HL-60 (cell line): ENCODE measurements around the gene BLNK.

ENCODE experiments used
- DNase-seq, 2 experiments: peaks; one replicate each; pipeline ENCODE4 v3.0.0-alpha.2; 2010 to 2020; ENCODE audit warnings: low read depth in 1 of 2, low spot score in 1 of 2
- H3K27ac ChIP-seq: fragments of 250-450 bp; sonication (Bioruptor Pico); replicated peaks from 2 replicates; pipeline ENCODE4 v1.5.1; 2020; ENCODE audit warnings: mild to moderate bottlenecking, moderate library complexity
- H3K27me3 ChIP-seq: fragments of 250-450 bp; sonication (Bioruptor Pico); 2 replicates; pipeline ENCODE4 v1.5.1; 2021; ENCODE audit warnings: mild to moderate bottlenecking, moderate library complexity; ENCODE audit not compliant: insufficient read depth, poor library complexity, severe bottlenecking
- H3K4me3 ChIP-seq: replicated peaks from 2 replicates; pipeline ENCODE4 v1.5.1; 2011; ENCODE audit warnings: mild to moderate bottlenecking, control low read depth, low read length; ENCODE audit not compliant: insufficient read depth
- CTCF ChIP-seq: IDR thresholded peaks from one replicate; pipeline ENCODE4 v1.5.1; 2011; ENCODE audit warnings: low read length, control low read depth, inconsistent platforms; ENCODE audit not compliant: insufficient read depth
- GABPA ChIP-seq: IDR thresholded peaks from 2 replicates; pipeline ENCODE4 v1.6.1; 2012; ENCODE audit warnings: low read depth
- POLR2AphosphoS5 ChIP-seq: IDR thresholded peaks from 2 replicates; pipeline ENCODE4 v1.6.1; 2012; ENCODE audit warnings: low read depth
- SPI1 ChIP-seq: IDR thresholded peaks from 2 replicates; pipeline ENCODE4 v1.6.1; 2012; ENCODE audit warnings: low read depth, mild to moderate bottlenecking, borderline replicate concordance
- TF ChIP-seq, protein P1 (sequence below): IDR thresholded peaks from 2 replicates; pipeline ENCODE4 v1.6.1; 2012; ENCODE audit warnings: low read depth; ENCODE audit not compliant: insufficient replicate concordance

The BLNK gene

GRCh38 chr10:96208946-96209345 lies 62.4 kb downstream of the BLNK start:
- H3K27me3 ChIP-seq, result no peaks in the 10 kb centered on the region
- no peak for TF ChIP-seq POLR2AphosphoS5
- TF ChIP-seq, protein P1, sequence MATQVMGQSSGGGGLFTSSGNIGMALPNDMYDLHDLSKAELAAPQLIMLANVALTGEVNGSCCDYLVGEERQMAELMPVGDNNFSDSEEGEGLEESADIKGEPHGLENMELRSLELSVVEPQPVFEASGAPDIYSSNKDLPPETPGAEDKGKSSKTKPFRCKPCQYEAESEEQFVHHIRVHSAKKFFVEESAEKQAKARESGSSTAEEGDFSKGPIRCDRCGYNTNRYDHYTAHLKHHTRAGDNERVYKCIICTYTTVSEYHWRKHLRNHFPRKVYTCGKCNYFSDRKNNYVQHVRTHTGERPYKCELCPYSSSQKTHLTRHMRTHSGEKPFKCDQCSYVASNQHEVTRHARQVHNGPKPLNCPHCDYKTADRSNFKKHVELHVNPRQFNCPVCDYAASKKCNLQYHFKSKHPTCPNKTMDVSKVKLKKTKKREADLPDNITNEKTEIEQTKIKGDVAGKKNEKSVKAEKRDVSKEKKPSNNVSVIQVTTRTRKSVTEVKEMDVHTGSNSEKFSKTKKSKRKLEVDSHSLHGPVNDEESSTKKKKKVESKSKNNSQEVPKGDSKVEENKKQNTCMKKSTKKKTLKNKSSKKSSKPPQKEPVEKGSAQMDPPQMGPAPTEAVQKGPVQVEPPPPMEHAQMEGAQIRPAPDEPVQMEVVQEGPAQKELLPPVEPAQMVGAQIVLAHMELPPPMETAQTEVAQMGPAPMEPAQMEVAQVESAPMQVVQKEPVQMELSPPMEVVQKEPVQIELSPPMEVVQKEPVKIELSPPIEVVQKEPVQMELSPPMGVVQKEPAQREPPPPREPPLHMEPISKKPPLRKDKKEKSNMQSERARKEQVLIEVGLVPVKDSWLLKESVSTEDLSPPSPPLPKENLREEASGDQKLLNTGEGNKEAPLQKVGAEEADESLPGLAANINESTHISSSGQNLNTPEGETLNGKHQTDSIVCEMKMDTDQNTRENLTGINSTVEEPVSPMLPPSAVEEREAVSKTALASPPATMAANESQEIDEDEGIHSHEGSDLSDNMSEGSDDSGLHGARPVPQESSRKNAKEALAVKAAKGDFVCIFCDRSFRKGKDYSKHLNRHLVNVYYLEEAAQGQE, result no peak
- no peak for TF ChIP-seq GABPA
- TF ChIP-seq CTCF, result no peak
- TF ChIP-seq SPI1, result no peak
- no peak overlapping the region for H3K27ac ChIP-seq
- H3K4me3 ChIP-seq, result no peak overlapping the region
- DNase-seq, result no peak

DNA sequence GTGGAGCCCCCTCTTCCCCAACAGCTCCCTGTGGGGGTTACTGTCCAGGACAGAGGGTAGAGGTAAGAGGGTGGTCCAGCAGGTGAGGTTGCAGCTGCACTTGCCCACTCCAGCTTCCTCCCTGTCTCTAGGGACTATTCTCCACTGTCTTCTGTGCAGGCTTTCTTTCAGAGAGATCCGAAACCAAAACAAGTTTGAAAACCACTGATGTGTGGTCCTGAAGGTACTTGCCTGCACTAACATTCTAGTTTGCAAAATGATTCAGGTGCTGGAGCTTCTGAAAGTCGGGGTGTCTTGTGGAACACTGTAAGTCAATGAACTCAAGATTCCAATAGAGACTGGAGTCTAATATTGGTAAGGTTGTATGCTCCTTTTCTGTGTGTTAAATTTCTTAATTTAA lies 63.1 kb downstream of the BLNK start:
- H3K27ac ChIP-seq, result no peak overlapping the region
- no peak for TF ChIP-seq CTCF
- TF ChIP-seq SPI1, result no peak
- TF ChIP-seq POLR2AphosphoS5, result no peak
- no peak for TF ChIP-seq GABPA
- TF ChIP-seq, protein P1, result no peak
- no peak overlapping the region for H3K4me3 ChIP-seq
- DNase-seq, result no peak
- H3K27me3 ChIP-seq, result no peaks in the 10 kb centered on the region

- DNase-seq, result no peak
- TF ChIP-seq, protein P1, result no peak
- no peak for TF ChIP-seq SPI1
- no peak for TF ChIP-seq POLR2AphosphoS5
- TF ChIP-seq GABPA, result no peak
- no peak for TF ChIP-seq CTCF
- no peaks in the 10 kb centered on the region for H3K27me3 ChIP-seq
- no peak overlapping the region for H3K27ac ChIP-seq
- no peak overlapping the region for H3K4me3 ChIP-seq
Measured at GRCh38 chr10:96205580-96205979, 65.8 kb downstream of the BLNK start.
